Measurements from ENCODE around the gene SAG.

SAG gene

DNA sequence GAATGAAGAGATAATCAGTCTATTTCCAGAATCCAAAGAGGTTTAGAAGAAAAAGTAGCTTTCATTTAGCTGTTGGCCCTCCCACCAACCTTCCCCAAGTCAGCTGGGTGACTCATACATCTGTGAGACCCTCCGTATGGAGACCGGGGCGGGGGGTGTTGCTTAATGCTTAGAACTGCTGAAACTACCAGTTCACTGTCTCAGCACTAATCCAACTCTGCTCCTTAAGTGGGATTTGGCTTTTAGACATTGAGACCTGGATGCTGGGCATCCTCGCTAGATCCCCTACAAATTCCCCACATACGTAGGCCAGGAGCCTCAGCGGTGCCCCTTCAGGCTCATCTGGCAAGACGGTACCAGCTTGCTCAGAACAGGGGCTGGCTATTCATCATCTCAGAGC lies at the start of gene SAG:
Gene SAG, plus strand, starts transcription at position 252 of the 400 bp plus-strand sequence. CDS start 1,374 bp downstream, outside the sequence.
- DNase-seq (ENCODE audit: low read depth), result no peak

DNA sequence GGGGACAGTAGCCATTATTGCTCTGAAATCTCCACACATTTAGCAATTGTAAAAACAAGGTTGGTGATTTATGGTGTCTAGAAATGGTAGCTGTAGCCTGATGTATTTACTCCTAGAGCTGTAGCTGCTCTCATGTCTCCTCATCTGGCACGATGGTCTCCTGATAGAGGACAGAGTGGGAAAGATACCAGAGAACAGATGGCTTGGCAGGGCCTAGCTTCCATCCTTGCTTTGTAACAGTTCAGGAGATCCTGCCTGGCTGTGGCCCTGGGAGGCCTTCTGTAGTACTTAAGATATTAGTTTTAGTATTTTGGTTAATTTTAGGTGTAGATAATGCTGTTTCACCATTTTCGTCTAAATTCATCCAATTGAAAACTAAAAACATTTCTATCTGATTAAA lies 49.4 kb upstream of the SAG start:
- DNase-seq (ENCODE audit: low read depth), result no peak

GRCh38 chr2:233259730-233260129 lies 47.9 kb upstream of the SAG start:
- DNase-seq (ENCODE audit: low read depth), result no peak

GRCh38 chr2:233260661-233261060 lies 47.0 kb upstream of the SAG start:
- no peak for DNase-seq (ENCODE audit: low read depth)

DNA sequence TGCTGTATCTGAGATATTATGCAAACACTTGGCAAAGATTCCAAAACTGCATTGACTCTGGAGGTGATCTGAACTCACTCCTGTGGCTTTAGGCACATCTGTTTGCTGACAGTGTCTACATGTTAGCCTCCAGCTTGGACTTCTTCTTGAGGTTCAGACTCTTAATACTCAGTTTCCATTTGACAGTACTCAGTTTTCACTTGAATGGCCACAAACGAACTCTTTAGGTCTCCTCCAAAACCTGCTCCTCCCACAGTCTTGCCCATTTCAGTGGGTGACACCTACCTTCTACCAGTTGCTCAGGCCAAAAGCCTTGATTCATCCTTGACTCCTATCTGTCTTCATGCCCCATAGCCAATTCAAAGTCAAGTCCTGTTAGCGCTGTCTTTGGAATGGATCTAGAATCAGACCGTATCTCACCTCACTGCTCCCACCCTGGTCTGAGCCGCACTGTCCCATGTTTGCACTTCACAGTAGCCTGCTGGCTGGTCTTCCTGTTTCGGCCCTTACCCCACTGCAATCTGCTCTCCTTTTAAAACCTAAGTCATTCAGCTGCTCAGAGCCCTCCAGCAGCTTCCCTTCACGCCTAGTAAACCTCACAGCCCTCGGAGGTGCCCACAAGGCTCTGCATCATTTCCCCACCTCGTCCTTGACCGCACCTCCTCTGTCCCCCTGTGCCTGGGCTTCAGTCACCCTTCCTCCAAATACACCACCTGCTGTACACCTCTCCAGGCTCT lies 45.6 kb upstream of the SAG start:
- no peak for DNase-seq (ENCODE audit: low read depth)

GRCh38 chr2:233262562-233262961 lies 45.1 kb upstream of the SAG start:
- DNase-seq (ENCODE audit: low read depth), result no peak

DNA sequence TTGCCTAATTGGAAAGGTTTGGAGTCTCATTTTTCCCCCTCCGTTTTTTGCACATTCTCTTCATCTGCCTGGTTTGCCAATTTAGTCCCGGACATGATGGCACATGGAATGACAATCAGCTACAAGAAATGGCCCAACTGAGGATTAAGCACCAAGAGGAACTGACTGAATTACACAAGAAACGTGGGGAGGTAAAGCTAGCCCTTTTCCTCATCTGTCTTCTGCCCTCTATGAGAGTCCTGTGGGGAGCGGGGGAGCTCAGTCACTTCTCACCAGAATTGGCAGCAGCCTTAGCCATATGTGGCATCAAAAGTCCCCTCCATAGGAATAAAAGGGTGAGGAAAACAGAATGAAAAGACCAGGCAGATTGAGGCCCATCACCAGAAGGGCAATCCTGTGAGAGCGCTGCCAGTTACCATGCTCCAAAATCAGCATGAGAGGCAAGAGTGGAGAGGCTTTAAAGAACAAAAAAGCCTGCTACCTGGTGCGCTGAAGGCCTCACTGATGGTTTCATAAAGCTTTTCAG lies 44.5 kb upstream of the SAG start:
- no peak for DNase-seq (ENCODE audit: low read depth)

DNA sequence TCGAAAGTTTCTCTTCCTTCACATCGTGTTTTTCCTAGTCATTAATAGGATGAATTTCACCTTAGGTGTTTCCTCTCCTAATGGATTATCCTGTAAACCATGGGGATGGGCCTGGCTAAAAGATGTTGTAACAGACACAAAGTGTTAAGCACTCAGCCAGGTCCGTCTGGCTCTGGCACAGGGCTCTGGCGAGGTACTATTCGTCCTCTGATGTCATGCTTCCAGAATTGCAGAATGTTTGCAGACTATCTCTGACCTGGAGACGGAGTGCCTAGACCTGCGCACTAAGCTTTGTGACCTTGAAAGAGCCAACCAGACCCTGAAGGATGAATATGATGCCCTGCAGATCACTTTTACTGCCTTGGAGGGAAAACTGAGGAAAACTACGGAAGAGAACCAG lies 42.9 kb upstream of the SAG start:
- no peak for DNase-seq (ENCODE audit: low read depth)

GRCh38 chr2:233265899-233266431 lies 41.7 kb upstream of the SAG start:
- DNase-seq (ENCODE audit: low read depth), result no peak

DNA sequence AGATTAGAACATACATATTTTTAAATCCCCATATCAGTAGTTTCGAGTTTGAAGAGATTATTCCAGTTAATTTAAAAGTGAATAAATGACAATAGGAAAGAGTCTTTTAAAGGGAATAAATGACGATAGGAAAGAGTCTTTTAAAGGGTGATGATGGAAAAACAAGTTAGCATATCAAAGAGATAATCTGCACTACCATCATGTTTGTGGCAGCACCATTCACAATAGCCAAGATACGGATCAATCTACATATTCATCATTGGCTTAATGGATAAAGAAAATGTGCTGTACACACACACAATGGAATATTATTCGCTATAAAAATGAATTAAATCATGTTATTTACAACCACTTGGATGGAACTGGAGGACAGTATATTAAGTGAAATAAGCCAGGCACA lies 41.1 kb upstream of the SAG start:
- DNase-seq (ENCODE audit: low read depth), result no peak

DNA sequence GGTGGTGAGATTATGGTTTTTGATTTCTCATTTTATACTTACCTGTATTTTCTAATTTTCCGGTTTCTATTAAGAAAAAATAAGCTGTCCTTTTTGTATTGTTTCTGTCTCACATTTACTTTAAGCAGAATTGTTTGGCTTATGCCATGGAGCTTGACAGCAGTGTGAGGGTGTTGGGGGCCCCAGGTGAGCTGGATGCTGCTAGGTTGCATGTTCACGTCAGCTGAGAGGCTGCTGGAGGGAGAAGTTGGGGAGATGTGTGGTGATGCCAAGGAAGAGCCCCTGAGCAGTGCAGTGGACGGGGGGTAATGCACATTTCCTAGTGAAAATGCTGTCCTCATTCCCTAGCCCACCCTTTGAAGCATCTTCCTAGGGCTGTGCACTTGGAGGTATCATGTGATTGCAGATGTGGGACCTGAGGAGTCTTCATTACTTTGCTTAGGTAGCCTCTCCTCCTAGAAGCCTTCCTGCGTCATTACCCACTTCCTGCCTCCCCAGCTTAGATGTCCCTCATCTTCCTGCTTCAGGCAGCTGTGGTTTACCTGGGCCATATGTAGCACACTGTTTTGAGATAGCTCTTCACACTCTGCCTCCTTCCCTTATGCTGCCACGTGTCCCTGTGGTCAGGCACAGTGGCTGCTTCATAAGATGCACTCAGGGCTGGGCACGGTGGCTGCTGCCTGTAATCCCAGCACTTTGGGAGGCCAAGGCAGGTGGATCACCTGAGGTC lies 39.9 kb upstream of the SAG start:
- DNase-seq (ENCODE audit: low read depth), result no peak

- DNase-seq (ENCODE audit: low read depth), result no peak
Observed at GRCh38 chr2:233270366-233270765, 37.2 kb upstream of the SAG start.

GRCh38 chr2:233270951-233271350 lies 36.7 kb upstream of the SAG start:
- no peak for DNase-seq (ENCODE audit: low read depth)

DNA sequence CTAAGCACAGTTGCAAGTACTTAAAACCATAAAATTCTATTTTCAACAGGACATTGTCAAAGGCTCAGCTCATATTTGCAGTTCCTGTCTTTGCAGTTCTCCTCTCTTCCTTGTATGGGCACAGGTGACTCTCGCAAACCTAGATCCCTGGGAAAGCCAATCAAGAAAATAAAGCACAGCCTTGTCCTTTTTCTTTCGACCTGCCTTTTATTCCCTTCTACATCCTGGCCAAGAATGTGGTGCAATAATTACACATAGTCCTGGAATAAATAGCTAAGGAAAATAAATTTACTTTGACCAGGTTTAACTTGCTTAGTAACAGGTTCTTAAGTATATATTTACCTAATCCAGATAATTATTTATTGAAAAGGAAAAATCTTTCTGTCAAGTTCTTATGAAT lies 35.9 kb upstream of the SAG start:
- DNase-seq (ENCODE audit: low read depth), result no peak

DNA sequence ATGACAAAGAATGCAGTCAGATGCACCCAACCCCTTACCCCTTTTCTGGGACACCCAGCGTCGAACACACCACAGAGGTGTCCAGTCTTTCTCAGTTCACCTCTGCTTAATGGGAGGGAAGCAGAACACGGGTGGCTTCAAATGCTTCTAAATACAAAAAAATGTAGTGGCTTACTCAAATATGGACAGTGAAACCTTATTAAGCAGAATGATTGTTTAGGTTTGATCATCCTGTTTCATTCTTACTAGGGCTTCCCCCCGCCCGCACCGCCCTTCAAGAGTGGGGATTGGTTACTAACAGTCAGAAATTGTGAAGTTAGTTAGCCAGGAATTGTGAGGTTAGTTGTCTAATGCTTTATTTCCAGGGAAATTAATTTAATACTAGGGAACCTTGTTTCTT lies 34.5 kb upstream of the SAG start:
- no peak for DNase-seq (ENCODE audit: low read depth)

- no peak for DNase-seq (ENCODE audit: low read depth)
Observed at GRCh38 chr2:233275223-233275622, 32.4 kb upstream of the SAG start.

DNA sequence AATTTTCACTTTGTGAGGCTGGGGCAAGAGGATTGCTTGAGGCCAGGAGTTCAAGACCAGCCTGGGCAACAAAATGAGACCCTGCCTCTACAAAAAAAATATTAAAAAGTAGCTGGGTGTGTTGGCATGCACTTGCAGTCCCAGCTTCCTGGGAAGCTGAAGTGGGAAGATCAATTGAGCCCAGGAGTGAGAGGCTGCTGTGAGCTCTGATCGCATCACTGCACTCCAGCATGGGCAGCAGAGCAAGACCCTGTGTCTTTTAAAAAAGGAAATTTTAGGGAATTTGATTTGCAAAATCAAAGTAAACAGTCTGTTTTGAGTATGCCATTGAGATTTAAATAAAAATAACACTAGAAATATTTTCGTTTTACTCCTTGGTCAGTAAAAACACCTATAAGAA lies 28.7 kb upstream of the SAG start:
- no peak for DNase-seq (ENCODE audit: low read depth)

DNA sequence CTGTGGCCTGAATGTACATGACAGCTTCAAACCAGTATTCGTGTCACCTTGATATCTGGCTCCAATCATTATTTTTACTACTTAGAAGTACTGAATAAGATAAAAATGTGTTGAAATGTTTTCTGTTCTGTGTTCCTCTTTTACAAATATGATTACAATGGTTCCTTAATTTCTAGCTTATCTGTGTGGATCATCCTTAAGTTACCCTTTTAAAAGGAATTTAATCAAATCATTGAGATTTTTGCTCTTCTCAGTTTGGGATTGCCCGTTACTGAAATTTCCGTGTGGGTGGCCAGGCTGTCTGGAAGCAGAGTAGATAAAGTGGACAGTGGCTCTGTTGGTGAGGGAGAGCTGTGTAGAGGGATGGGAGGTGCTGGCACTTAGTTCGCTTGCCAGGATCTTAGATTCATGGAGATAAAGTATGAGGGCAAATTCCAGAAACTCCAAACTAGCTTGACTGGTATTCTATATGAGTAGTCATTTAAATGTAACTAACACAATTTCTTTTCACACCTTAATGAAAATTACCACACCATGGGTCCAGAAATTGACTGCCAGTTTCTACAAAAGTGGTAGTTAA lies 27.4 kb upstream of the SAG start:
- DNase-seq (ENCODE audit: low read depth), result no peak

DNA sequence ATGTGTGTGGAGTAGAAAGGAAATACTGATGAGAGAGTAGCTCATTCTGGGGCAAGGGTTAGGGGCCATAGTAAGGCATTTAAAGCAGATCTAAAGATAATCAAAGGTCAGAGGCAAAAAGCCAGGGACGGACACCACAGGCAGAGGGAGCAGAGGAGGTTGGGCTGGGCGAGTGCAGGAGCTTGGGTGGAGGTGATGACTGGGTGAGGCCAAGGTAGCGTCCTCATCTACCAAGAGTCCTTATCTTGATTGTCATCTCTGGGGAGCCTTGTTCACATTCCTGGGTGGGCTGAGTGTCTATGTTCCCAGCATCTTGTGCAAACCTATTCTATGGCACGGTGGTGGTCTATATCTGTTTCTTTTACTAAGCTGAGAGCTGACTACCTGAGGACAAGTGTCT lies 26.1 kb upstream of the SAG start:
- DNase-seq (ENCODE audit: low read depth), result no peak

GRCh38 chr2:233281992-233282603 lies 25.5 kb upstream of the SAG start:
- no peak for DNase-seq (ENCODE audit: low read depth)

GRCh38 chr2:233285921-233286320 lies 21.7 kb upstream of the SAG start:
- DNase-seq (ENCODE audit: low read depth), result no peak

DNA sequence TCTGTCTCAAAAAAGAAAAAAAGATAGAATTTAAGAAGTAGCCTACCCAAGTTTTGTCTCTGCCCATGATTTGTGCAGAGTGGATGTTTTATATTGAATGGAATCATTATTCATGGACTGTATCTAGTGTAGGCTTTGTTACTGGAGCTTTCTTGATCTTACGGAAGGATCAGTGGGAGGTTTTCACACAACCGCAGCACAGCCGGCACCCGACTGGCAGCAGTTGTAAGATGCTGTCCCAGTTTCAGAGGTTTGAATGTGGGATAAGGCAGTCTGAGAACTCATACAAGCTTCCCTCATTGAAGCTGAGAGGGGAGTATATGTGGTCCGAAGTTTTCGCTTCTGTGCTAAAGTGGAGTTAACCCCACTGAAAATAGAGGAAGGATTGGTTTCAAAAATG lies 19.7 kb upstream of the SAG start:
- DNase-seq (ENCODE audit: low read depth), result no peak

Data from CMK (cell line).